HG03432 (cell line): ENCODE data around the gene GPR183.
"Not testable (repeated sequence)": the region's sequence is repeated elsewhere in the genome, so short reads cannot be mapped to it uniquely, and the experiment has no call there.

Experiments
- ATAC-seq: cut with Tn5 transposase; IDR thresholded peaks from one replicate; pipeline ENCODE4 v1.9.1; 2021; ENCODE audit warnings: mild to moderate bottlenecking, moderate library complexity; ENCODE audit not compliant: unreplicated experiment

GPR183 gene

DNA sequence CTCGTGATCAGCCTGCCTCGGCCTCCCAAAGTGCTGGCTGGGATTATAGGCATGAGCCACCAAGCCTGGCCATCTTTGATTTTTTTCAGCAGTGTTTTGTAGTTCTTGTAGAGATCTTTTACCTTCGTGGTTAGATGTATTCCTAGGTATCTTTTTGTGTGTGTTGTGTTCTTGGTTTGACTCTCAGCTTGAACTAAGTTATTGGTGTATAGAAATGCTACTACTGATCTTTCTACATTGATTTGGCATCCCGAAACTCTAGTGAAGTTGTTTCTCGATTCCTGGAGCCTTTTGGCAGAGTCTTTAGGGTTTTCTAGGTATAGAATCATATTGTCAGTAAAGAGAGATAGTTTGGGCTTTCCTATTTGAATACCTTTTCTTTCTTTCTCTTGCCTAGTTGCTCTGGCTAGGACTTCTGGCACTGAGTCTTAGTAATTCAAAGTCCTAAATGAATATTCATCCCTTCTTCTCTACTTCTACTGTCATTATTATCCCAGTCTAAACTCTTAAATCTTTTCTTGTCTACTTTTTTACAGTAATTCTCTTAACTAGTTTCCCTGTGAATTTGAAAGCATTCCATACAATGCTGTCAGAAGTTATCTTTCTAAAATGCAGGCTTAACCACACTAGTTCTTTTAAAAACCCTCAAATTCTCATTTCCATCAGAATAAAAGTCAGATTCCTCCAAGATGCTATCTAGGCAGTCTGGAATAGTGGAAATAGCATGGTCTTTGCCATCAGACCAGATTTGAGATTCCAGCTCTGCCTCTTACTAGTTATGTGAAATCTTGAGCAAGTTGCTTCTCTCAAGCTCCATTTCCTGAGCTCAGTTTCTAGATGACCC is 56.0 kb downstream of the GPR183 start:
- ATAC-seq: no peak

DNA sequence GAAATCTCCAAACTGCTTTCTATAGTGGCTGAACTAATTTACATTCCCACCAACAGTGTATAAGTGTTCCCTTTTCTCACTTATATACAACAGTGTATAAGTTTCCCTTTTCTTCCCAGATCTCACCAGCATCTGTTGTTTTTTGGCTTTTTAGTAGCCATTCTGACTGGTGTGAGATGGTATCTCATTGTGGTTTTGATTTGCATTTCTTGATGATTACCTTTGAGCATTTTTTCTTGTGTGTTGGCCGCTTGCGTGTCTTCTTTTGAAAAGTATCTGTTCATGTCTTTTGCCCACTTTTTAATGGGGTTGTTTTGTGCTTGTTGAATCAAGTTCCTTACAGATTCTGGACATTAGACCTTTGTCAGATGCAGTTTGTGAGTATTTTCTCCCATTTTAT is 57.6 kb downstream of the GPR183 start:
- ATAC-seq: not testable (repeated sequence)

DNA sequence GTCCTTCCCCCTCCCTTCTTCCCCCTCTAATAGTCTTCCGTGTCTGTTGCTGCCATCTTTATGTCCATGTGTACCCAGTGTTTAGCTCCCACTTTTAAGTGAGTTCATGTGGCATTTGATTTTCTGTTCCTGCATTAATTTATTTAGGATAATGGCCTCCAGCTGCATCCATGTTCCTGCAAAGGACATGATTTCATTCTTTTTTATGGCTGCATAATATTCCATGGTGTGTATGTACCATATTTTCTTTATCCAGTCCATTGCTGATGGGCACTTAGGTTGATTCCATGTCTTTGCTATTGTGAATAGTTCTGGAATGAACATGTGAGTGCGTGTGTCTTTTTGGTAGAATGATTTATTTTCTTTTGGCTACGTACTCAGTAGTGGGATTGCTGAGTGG is 58.0 kb downstream of the GPR183 start:
- ATAC-seq: not testable (repeated sequence)

DNA sequence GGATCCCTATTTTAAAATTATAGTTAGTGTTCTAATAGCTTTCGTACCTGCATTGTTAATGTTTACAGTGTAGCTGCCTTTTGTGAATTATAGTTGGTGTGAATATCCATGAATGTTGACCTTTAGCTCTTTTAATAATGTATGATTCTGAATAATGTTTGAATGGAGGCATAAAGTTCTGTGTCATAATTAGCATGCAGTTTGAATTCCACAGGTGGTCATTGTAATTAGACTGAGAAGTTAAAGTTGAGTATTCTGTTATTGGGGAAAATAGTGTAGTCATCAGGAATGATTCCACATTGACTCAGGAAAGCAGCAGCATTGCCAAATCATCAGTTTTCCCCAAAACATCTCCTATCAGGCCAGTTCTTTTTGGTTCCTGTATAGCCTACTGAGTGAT is 61.1 kb downstream of the GPR183 start:
- no peak for ATAC-seq
